NCI-H2171 (cell line): ENCODE data around the gene S1PR4.

Source experiments
- DNase-seq: peaks from one replicate; lab custom pipeline; 2025; lab: John Stamatoyannopoulos, UW

The S1PR4 gene

GRCh38 chr19:3178377-3178972 lies at the start of gene S1PR4:
Gene S1PR4 (plus strand): TSS chr19:3178769. CDS start chr19:3178793, 24 bp downstream.
- DNase-seq: no peak

- no peak for DNase-seq
Observed at GRCh38 chr19:3129112-3129511, 49.5 kb upstream of the S1PR4 start.

GRCh38 chr19:3131168-3131567 lies 47.4 kb upstream of the S1PR4 start:
- no peak for DNase-seq

GRCh38 chr19:3132971-3133792 lies 45.4 kb upstream of the S1PR4 start:
- DNase-seq: peak; percentile 89

- no peak for DNase-seq
Observed at GRCh38 chr19:3133793-3134116, 44.8 kb upstream of the S1PR4 start.

- no peak for DNase-seq
Observed at GRCh38 chr19:3135961-3136683, 42.4 kb upstream of the S1PR4 start, which contains the start of gene GNA15. Gene GNA15 (plus strand): TSS chr19:3136033. CDS start chr19:3136451, 418 bp downstream.

- DNase-seq: no peak
Observed at GRCh38 chr19:3136684-3137055, 41.9 kb upstream of the S1PR4 start.

GRCh38 chr19:3137119-3137518 lies 41.5 kb upstream of the S1PR4 start:
- DNase-seq: no peak

- no peak for DNase-seq
Observed at GRCh38 chr19:3138268-3138667, 40.3 kb upstream of the S1PR4 start.

GRCh38 chr19:3140667-3141038 lies 37.9 kb upstream of the S1PR4 start:
- no peak for DNase-seq

GRCh38 chr19:3142292-3142670 lies 36.3 kb upstream of the S1PR4 start:
- DNase-seq: no peak

- DNase-seq: no peak
Observed at GRCh38 chr19:3142781-3143337, 35.7 kb upstream of the S1PR4 start.

GRCh38 chr19:3145909-3146676 lies 32.5 kb upstream of the S1PR4 start:
- DNase-seq: no peak

GRCh38 chr19:3146677-3147100 lies 31.9 kb upstream of the S1PR4 start:
- no peak for DNase-seq

- DNase-seq: no peak
Observed at GRCh38 chr19:3148503-3148902, 30.1 kb upstream of the S1PR4 start.

GRCh38 chr19:3149089-3149488 lies 29.5 kb upstream of the S1PR4 start:
- DNase-seq: no peak

GRCh38 chr19:3149526-3150505 lies 28.8 kb upstream of the S1PR4 start:
- no peak for DNase-seq

GRCh38 chr19:3150739-3151329 lies 27.7 kb upstream of the S1PR4 start:
- no peak for DNase-seq

GRCh38 chr19:3151563-3152418 lies 26.8 kb upstream of the S1PR4 start:
- no peak for DNase-seq

GRCh38 chr19:3152419-3152780 lies 26.2 kb upstream of the S1PR4 start:
- no peak for DNase-seq
